ENCODE measurements around the gene RGS6. TPM values are rescaled to one million over a fixed set of nuclear protein-coding genes. Genes with fewer than 3 reads are reported as not detected.
A peak's percentile ranks its signal among the peaks of the same experiment; 100 is the strongest.

Gene RGS6
- total RNA-seq, 2 experiments from 2014 or later: 0.39 to 0.57 TPM

DNA sequence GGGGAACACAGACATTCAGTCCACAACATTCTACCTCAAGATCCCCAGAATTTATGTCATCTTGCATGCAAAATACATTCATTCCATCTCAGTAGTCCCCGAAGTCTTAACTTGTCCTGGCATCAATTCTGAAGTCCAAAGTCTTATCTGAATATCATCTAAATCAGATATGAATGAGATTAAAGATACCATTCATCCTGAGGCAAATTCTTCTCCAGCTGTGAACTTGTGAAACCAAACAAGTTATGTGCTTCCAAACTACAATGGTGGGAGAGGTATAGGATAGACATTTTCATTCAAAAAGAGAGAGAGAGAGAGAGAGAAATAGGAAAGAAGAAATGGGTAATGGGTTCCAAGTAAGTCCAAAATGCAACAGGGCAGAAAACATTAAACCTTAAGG is 571.0 kb downstream of the RGS6 start:
- DNase-seq (no peak), ATAC-seq (no peak)
- ChIA-PET CTCF (no interaction called here), POLR2A (no interaction called here)
- Mint-ChIP-seq H3K4me1 (no peaks in the 10 kb centered on the region), H3K4me3 (no peak overlapping the region), H3K36me3 (ENCODE audit: low read depth) (no peaks in the 10 kb centered on the region), H3K27me3 (no peaks in the 10 kb centered on the region), H3K27ac (no peak overlapping the region), H3K9me3 (ENCODE audit: low read depth) (peaks cover 4% of the 10 kb centered on the region)
- intact Hi-C loops (cut with DNase I, micrococcal nuclease): no loop called here

DNA sequence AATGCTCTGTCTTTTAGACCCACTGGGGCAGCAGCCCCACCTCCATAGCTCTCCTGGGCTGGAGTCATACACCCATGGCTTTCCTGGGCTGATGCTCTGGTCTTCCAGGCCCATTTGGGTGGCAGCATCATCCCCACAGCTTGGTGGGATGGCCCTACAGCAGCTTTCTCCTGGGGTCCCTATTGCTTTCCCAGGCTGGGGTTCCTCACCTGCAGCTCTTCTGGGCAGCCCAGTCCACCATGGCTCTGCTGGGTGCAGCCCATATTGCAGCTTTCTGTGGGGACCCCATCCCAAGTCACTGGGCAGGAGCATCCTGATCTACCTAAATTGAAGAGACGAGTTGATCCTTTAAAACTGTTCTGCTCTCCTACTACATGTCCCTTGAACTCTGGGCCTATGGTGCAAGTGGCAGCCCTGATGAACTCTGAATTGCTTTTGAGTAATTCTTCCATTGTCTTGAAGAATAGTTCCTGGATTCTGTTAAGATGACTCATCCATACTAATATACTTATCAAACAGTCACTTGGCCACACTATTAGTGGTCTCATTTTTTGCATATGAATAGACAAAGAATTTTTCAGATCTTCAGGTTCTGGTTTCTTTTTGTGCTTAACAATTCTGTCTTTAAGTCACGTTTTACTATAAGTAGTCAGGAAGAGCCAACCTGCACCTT is 571.6 kb downstream of the RGS6 start:
- Mint-ChIP-seq H3K4me1 (no peaks in the 10 kb centered on the region), H3K4me3 (no peak overlapping the region), H3K27ac (no peak overlapping the region), H3K9me3 (ENCODE audit: low read depth) (peaks cover 4% of the 10 kb centered on the region), H3K27me3 (no peaks in the 10 kb centered on the region), H3K36me3 (ENCODE audit: low read depth) (no peaks in the 10 kb centered on the region)
- CTCF ChIA-PET: interaction anchor here (2.2 kb wide), 1 partner anchor 400 kb away, joined by 10 read pairs; no protein-coding TSS in a partner anchor
- ATAC-seq (no peak), DNase-seq (no peak)
- intact Hi-C loops (cut with DNase I, micrococcal nuclease): no loop called here
- POLR2A ChIA-PET: no interaction called here

DNA sequence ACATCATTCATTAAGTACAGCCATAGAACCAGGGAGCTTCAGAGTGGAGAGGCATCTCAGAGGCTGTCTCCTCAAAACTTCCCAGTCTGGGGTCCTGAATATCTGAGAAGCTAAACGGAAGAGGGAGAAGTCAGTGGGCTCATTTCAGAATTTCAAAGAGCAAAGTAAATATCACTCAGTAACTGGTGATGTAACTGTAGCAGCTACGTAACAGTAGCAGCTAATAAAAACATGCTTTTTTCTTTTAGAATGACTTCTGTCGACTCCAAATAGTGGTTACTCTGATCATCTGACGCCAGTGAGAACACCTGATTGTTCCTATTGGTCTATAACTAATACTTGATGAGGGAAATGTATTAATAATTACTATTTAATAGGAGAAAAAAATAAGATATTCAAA is 578.3 kb downstream of the RGS6 start:
- CTCF ChIA-PET: interaction anchor here (11.1 kb wide), 1 partner anchor 394 kb away, joined by 166 read pairs; no protein-coding TSS in a partner anchor
- intact Hi-C loops (cut with DNase I, micrococcal nuclease): no loop called here
- H3K27me3 Mint-ChIP-seq: no peaks in the 10 kb centered on the region
- no peak overlapping the region for H3K4me3 Mint-ChIP-seq
- no peak for DNase-seq
- no peaks in the 10 kb centered on the region for H3K4me1 Mint-ChIP-seq
- no peak for ATAC-seq
- POLR2A ChIA-PET: no interaction called here
- no peaks in the 10 kb centered on the region for H3K36me3 Mint-ChIP-seq (ENCODE audit: low read depth)
- no peaks in the 10 kb centered on the region for H3K9me3 Mint-ChIP-seq (ENCODE audit: low read depth)
- no peak overlapping the region for H3K27ac Mint-ChIP-seq

DNA sequence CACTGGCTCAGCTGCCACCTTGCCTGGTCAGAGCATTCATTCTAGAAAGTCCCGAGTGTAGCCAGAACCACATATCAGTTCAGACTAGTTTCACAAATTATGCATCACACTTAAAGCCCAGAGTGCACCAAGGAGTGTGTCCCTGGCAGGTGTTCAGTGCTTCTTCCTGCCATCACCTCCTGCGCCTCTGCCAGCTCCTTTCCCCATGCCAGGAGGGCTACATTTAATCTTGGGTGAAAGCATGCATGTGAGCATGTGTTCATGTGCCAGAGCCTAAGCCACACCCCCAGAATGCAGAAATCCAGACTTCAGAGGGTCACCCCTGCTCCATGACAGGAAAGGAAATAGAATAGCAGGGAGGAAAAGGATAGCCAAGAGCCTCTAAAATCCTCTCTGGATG is 580.1 kb downstream of the RGS6 start:
- no peak for ATAC-seq
- Mint-ChIP-seq H3K9me3 (ENCODE audit: low read depth) (no peaks in the 10 kb centered on the region), H3K36me3 (ENCODE audit: low read depth) (no peaks in the 10 kb centered on the region), H3K4me3 (no peak overlapping the region), H3K27ac (no peak overlapping the region), H3K4me1 (peaks cover 8% of the 10 kb centered on the region), H3K27me3 (no peaks in the 10 kb centered on the region)
- intact Hi-C loops (cut with DNase I, micrococcal nuclease): no loop called here
- CTCF ChIA-PET: interaction anchor here (1.0 to 11.1 kb wide), 3 partner anchors 9 to 485 kb away, joined by 3 to 166 read pairs (median 3); no protein-coding TSS in a partner anchor
- POLR2A ChIA-PET: no interaction called here
- DNase-seq: no peak

DNA sequence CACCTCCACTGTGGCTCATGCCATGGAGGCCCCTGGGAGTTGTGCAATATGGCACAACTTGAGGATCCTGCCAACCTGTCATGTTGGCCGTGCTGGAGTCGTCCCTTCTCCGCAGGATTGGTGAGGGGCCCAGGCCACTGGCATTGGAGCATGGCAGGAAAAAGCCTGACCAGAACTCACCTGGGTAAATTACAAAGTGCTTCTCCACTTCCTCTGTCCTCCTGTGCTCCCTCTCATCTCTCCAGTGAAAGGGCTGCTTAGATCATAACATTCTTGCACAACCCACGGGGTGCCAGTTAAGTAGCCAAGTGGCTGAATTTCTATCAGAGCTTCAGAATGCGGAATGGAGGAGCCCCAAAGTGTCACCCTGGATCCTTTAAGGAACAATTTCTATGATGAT is 580.7 kb downstream of the RGS6 start:
- Mint-ChIP-seq H3K9me3 (ENCODE audit: low read depth) (no peaks in the 10 kb centered on the region), H3K27ac (no peak overlapping the region), H3K4me3 (no peak overlapping the region), H3K4me1 (peaks cover 14% of the 10 kb centered on the region), H3K36me3 (ENCODE audit: low read depth) (no peaks in the 10 kb centered on the region), H3K27me3 (no peaks in the 10 kb centered on the region)
- ChIA-PET CTCF (interaction anchor here (0.5 to 11.1 kb wide), 9 partner anchors 13 to 485 kb away, joined by 3 to 166 read pairs (median 6); no protein-coding TSS in a partner anchor), POLR2A (no interaction called here)
- no peak for ATAC-seq
- DNase-seq: no peak
- intact Hi-C loops (cut with DNase I, micrococcal nuclease): no loop called here

DNA sequence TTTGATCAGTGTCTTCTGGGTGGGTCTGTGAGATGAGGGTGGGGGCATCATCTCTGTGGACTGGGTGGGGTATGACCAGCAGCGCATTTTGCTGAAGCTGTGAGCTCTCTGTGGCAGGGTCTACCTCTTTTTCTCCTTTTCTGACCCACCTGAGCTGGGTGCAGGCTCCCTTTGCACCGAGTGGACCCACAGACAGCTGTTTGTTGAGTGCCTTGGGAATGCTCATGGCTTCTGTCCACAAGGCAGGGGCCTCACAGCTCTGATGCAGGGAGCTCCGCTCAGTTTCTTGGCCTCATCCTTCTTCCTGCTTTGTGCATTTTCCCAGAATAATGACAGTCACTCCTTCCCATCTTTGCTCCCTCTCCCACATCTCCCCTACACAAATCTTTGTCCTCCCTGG is 581.1 kb downstream of the RGS6 start:
- ChIA-PET POLR2A (no interaction called here), CTCF (interaction anchor here (0.5 to 11.1 kb wide), 13 partner anchors 8 to 435 kb away, joined by 3 to 166 read pairs (median 6); no protein-coding TSS in a partner anchor)
- peaks cover 19% of the 10 kb centered on the region for H3K4me1 Mint-ChIP-seq
- no peaks in the 10 kb centered on the region for H3K27me3 Mint-ChIP-seq
- no peaks in the 10 kb centered on the region for H3K9me3 Mint-ChIP-seq (ENCODE audit: low read depth)
- no peaks in the 10 kb centered on the region for H3K36me3 Mint-ChIP-seq (ENCODE audit: low read depth)
- intact Hi-C loops (cut with DNase I, micrococcal nuclease): no loop called here
- DNase-seq (no peak), ATAC-seq (no peak)
- H3K27ac Mint-ChIP-seq: no peak overlapping the region
- no peak overlapping the region for H3K4me3 Mint-ChIP-seq

DNA sequence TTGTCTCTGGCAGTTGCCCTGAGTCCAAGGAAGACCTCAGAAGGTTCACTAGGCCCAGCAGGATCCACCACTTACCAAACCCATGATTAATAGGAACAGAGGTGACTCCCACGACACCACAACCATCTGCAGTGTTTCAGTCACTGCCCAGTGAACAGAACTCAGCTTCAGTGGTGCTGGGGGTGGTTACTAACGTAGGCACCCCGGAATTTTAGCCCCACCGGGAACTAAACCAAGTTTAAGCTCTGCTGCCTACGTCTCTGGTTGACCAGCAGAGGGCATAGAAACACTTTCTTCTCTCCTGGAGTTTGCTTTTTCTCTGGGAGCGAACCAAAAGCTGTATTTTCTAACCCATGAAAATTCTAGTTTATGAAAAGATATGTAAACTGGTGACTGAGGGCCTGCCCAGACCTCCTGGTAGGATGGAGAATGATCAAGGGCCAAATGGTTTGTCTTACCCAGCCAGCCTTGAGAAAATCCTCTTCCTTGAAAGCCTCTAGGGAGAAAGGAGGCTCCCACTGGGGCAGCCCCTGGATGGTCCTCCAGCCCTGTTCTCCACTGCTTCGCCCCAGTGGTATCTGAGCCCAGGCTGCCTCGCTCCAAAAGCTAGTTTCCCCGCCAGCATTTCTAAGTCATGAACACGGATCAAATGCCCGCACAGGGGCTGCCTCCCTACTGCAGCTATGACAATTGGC is 581.9 kb downstream of the RGS6 start:
- no peak for ATAC-seq
- intact Hi-C loops (cut with DNase I, micrococcal nuclease): no loop called here
- H3K9me3 Mint-ChIP-seq (ENCODE audit: low read depth): no peaks in the 10 kb centered on the region
- H3K27me3 Mint-ChIP-seq: no peaks in the 10 kb centered on the region
- ChIA-PET CTCF (interaction anchor here (0.6 to 11.1 kb wide), 18 partner anchors 9 to 492 kb away, joined by 3 to 166 read pairs (median 5); partner anchors contain the start of gene DPF3), POLR2A (interaction anchor here (0.5 kb wide), 1 partner anchor 395 kb away, joined by 6 read pairs; no protein-coding TSS in a partner anchor)
- peaks cover 26% of the 10 kb centered on the region for H3K4me1 Mint-ChIP-seq
- H3K27ac Mint-ChIP-seq: no peak overlapping the region
- H3K4me3 Mint-ChIP-seq: no peak overlapping the region
- H3K36me3 Mint-ChIP-seq (ENCODE audit: low read depth): no peaks in the 10 kb centered on the region
- DNase-seq: peak; percentile 16

DNA sequence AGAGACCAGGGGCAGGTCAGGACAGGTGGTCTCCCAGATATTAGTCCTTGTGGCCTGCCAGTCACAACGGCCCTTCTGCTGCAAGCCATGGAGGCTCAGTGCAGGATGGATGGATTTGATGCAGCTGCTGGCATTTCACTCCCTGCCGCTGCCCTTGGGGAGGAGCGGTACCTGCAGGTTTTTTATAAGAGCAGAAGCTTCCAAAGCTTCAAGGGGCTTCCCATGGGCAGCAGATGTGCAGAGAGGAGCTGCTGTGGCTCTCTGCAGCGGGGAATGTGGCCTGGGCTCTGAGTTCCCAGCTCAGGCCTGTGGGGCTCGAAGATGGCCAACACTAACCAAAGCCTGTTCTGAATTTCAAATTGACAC is 582.4 kb downstream of the RGS6 start:
- H3K27me3 Mint-ChIP-seq: no peaks in the 10 kb centered on the region
- peaks cover 32% of the 10 kb centered on the region for H3K4me1 Mint-ChIP-seq
- CTCF ChIA-PET: interaction anchor here (0.7 to 11.1 kb wide), 15 partner anchors 9 to 491 kb away, joined by 3 to 166 read pairs (median 6); partner anchors contain the start of gene DPF3
- ATAC-seq (no peak), DNase-seq (no peak)
- POLR2A ChIA-PET: interaction anchor here (0.5 kb wide), 1 partner anchor 395 kb away, joined by 6 read pairs; no protein-coding TSS in a partner anchor
- intact Hi-C loops (cut with DNase I, micrococcal nuclease): loop anchor here (5.0 kb wide), 2 partner anchors 78 to 953 kb away; no protein-coding TSS in a partner anchor
- no peaks in the 10 kb centered on the region for H3K36me3 Mint-ChIP-seq (ENCODE audit: low read depth)
- H3K27ac Mint-ChIP-seq: no peak overlapping the region
- no peak overlapping the region for H3K4me3 Mint-ChIP-seq
- H3K9me3 Mint-ChIP-seq (ENCODE audit: low read depth): peaks cover 3% of the 10 kb centered on the region

DNA sequence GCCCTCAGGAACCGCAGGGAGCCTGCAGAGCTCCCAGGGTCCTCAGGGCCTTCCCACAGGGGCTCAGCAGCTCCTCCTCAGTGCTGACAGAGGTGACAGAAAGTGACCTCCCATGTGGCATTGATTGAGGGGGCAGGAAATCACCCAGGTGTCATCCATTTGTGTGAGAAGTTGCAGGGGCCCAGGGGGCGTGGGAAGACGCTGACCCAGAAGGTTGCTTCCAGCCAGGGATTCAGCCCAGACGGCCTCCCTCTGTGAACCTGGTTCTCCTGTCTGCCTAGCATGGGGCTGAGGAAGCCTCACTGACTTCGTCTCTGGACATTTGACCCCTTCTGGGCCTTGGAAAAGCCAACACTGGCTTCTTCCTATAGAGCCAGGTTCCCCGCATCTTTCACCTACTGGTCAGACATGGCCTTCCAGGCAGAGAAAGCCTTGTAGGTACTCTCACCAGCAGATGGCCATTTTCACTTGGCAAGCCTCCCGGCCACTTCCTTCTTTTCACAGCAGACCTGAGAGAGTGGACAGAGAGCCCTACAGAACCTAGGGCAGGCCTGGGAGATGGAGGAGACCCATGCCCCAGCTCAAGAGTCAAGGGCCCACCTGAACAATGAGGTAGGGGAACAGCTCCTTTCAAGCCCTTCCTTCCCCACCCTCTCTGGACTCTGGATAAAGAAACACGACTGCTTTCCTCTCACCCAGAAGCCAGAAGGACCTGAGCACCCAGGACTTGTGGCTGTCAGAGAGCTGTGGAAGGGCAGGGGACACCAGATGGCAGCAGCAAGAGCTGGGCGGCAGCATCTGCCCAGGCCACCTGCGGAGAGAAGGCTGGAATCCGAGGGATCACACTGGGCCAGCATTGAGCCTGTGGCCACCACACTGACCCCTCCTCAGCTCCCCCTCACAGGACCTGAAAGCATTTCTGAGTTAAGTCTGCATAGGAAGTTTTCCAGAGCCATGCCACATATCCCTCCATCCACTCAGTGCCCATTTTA is 583.8 kb downstream of the RGS6 start:
- POLR2A ChIA-PET: no interaction called here
- Mint-ChIP-seq H3K4me1 (peaks cover 45% of the 10 kb centered on the region), H3K9me3 (ENCODE audit: low read depth) (peaks cover 10% of the 10 kb centered on the region), H3K4me3 (no peak overlapping the region), H3K27me3 (no peaks in the 10 kb centered on the region), H3K36me3 (ENCODE audit: low read depth) (peaks cover 2% of the 10 kb centered on the region), H3K27ac (no peak overlapping the region)
- intact Hi-C loops (cut with DNase I, micrococcal nuclease): loop anchor here (5.0 kb wide), 2 partner anchors 76 to 951 kb away; no protein-coding TSS in a partner anchor
- CTCF ChIA-PET: interaction anchor here (0.6 to 11.1 kb wide), 17 partner anchors 8 to 433 kb away, joined by 3 to 166 read pairs (median 4); partner anchors contain the start of gene DPF3
- no peak for ATAC-seq
- DNase-seq: no peak

DNA sequence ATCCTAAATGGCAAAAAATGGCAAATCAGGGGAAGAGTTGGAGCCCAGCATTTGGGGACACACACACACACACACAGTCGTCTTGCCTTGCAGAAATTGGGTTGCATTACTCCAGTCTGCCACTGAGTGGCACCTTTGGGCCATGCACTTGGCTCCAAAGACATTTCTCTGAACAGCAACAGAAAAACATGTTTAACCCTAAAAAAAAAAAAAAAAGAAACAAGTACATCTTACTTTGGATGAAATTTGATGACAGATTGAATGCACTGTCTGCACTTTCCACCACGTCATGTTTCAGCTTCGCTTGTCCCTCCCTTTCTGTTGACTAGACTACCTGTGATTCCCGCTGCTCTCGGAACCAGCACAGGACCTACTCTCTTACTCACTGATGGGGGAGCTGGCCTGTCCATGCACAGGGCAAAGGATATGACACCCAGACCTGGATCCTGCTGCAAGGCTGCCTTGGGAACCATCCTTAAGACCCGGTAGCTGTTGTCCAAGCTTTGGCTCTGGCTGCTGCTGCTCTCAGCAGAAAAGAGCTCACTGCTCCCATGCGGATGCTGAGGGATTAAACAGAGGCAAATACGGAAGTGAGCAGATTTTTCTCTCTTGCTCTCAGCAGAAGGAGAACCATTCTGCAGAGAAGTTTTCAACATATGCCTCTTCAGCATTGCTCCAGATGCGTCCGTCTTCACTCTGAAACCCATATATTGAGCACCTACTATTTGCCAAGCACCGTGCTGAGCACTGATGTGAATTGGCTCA is 584.9 kb downstream of the RGS6 start:
- Mint-ChIP-seq H3K27me3 (no peaks in the 10 kb centered on the region), H3K36me3 (ENCODE audit: low read depth) (peaks cover 2% of the 10 kb centered on the region), H3K9me3 (ENCODE audit: low read depth) (peaks cover 10% of the 10 kb centered on the region), H3K4me1 (peaks cover 54% of the 10 kb centered on the region), H3K4me3 (no peak overlapping the region), H3K27ac (no peak overlapping the region)
- ChIA-PET CTCF (interaction anchor here (0.6 to 11.1 kb wide), 23 partner anchors 8 to 823 kb away, joined by 3 to 166 read pairs (median 3); partner anchors contain the start of gene DPF3), POLR2A (interaction anchor here (0.6 to 1.6 kb wide), 2 partner anchors 377 to 1117 kb away, joined by 3 to 5 read pairs; partner anchors contain the start of gene DPF3)
- DNase-seq: peak; percentile 83
- intact Hi-C loops (cut with DNase I, micrococcal nuclease): loop anchor here (1.0 to 5.0 kb wide), 4 partner anchors 75 to 950 kb away; no protein-coding TSS in a partner anchor
- ATAC-seq: no peak
